HFFc6 (cell line): ENCODE measurements around the gene MRC2. TPM values are rescaled to one million over a fixed set of nuclear protein-coding genes. Genes with fewer than 3 reads are reported as not detected.

Source experiments
- DNase-seq: peaks from one replicate; pipeline ENCODE4 v3.0.0-alpha.2; 2018
- H3K27ac Mint-ChIP-seq: 2 replicates; pipeline ENCODE4 v1.8.0; 2020; ENCODE audit warnings: mild to moderate bottlenecking, mixed read lengths
- H3K27me3 Mint-ChIP-seq: 2 replicates; pipeline ENCODE4 v1.8.0; 2021; ENCODE audit warnings: mild to moderate bottlenecking, moderate library complexity, mixed read lengths; ENCODE audit not compliant: insufficient read depth
- H3K36me3 Mint-ChIP-seq: 2 replicates; pipeline ENCODE4 v1.8.0; 2021; ENCODE audit warnings: low read depth, mixed read lengths
- H3K4me1 Mint-ChIP-seq: 2 replicates; pipeline ENCODE4 v1.8.0; 2020; ENCODE audit warnings: low read depth, mixed read lengths
- H3K4me3 Mint-ChIP-seq: 2 replicates; pipeline ENCODE4 v1.8.0; 2020; ENCODE audit warnings: mild to moderate bottlenecking, moderate library complexity, mixed read lengths
- H3K9me3 Mint-ChIP-seq: 2 replicates; pipeline ENCODE4 v1.8.0; 2020; ENCODE audit warnings: mild to moderate bottlenecking, mixed read lengths
- total RNA-seq, 6 experiments: library from RNA; stranded (reverse); fragmentation: NEBNext Ultra II Directional; extraction: Animal tissue kit (Norgen Biotek cat#: 25700); gene quantifications; 2 replicates in 1 of 6; 3 replicates in 5 of 6; pipeline ENCODE4 v1.2.3, GENCODE V29; 2021
- TF ChIP-seq, protein P1 (sequence below): fragments of 200-600 bp; sonication (generic); IDR thresholded peaks from 2 replicates; pipeline ENCODE4 v1.5.0; 2021; ENCODE audit warnings: antibody characterized with exemption, mild to moderate bottlenecking

Gene MRC2
- total RNA-seq, 6 experiments from 2014 or later = 255 to 313 (median 279) TPM

DNA sequence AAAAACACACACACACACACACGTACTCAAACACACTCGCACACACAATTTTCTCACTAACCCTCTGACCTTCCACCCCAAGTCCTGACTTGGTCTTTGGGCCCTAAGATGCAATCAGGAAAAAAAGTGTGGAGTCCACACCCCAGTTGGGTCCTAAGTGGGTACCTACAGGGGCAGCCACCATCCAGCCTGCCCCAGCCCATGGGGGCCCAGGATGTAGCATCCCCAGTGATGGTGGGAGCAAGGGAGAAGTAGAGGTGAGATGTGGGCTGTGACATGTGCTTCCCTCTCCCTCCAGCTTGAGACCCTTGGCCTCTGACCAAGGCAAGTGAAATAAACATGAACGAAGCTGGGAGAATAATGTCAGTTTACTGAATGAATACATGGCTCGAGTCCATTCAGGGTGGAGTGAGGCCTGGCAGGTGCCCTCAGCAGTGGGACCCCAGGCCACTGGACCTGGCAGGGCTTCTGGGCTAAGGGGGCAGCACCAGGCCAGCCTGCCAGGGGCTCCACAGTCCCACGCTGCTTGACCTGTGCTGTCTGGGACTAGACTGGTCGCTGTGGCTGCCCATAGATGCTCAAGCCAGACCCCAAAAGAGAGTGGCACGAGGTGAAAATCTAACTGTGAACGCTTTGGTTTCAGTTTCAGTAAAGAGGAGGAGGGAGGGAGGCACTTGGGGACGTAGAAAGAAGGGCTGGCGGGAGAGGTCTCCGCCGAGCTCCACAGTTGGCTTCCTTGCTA lies 73.7 kb downstream of the MRC2 start:
- H3K27ac Mint-ChIP-seq = no peak overlapping the region
- DNase-seq = no peak
- H3K27me3 Mint-ChIP-seq = peaks cover 5% of the 10 kb centered on the region; the same call in 1 of the 2 replicates
- no peak overlapping the region for H3K4me3 Mint-ChIP-seq
- TF ChIP-seq, protein P1, sequence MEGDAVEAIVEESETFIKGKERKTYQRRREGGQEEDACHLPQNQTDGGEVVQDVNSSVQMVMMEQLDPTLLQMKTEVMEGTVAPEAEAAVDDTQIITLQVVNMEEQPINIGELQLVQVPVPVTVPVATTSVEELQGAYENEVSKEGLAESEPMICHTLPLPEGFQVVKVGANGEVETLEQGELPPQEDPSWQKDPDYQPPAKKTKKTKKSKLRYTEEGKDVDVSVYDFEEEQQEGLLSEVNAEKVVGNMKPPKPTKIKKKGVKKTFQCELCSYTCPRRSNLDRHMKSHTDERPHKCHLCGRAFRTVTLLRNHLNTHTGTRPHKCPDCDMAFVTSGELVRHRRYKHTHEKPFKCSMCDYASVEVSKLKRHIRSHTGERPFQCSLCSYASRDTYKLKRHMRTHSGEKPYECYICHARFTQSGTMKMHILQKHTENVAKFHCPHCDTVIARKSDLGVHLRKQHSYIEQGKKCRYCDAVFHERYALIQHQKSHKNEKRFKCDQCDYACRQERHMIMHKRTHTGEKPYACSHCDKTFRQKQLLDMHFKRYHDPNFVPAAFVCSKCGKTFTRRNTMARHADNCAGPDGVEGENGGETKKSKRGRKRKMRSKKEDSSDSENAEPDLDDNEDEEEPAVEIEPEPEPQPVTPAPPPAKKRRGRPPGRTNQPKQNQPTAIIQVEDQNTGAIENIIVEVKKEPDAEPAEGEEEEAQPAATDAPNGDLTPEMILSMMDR = no peak
- H3K4me1 Mint-ChIP-seq = peaks cover 40% of the 10 kb centered on the region
- no peaks in the 10 kb centered on the region for H3K9me3 Mint-ChIP-seq
- H3K36me3 Mint-ChIP-seq = no peaks in the 10 kb centered on the region

DNA sequence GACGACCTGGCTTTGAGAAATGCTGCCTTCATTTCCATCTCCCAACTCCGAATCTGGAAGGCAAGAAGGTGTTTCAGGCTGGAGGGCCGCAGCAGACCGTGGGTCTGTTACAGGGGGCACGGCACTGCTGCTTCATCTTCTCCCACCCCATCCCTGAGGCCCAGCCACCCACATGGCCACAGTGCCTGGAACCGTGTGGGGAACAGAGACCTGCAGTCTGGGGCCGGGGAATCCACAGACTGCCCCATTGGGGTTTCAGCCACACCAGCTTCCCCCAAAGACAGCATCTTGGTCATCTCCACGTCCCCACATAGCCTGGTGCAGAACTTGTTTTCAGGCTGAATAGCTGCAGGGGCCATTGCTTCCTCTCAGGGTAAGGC lies 74.2 kb downstream of the MRC2 start:
- TF ChIP-seq, protein P1 = no peak
- peaks cover 5% of the 10 kb centered on the region; the same call in 1 of the 2 replicates for H3K27me3 Mint-ChIP-seq
- H3K27ac Mint-ChIP-seq = no peak overlapping the region
- H3K9me3 Mint-ChIP-seq = no peaks in the 10 kb centered on the region
- H3K4me3 Mint-ChIP-seq = no peak overlapping the region
- H3K4me1 Mint-ChIP-seq = peaks cover 40% of the 10 kb centered on the region
- DNase-seq = no peak
- no peaks in the 10 kb centered on the region for H3K36me3 Mint-ChIP-seq

DNA sequence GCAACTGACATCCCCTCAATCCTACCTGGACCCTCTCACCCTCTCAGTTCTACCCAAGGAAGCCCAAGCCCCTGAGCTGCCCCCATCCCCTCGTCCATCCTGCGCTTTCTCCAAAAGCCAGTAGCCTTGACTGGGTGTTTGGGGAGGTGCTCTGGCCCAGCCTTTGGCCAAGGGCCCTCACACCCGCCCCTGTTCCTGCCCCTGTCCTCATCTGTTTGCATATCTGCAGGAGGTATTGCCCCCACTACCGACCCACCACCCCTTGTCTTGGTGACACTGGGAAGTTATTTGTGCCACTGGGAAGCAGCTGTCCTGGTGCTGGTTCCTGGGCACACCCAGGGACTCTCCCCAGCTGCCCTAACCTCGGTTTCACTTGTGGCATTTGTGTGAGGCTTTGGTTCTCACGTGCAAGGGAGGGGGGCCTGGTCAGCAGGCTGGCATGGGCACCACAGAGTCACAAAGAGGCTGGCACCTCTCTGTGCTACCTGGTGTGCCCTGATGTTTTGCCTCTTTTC lies 75.3 kb downstream of the MRC2 start:
- peaks cover 8% of the 10 kb centered on the region for H3K36me3 Mint-ChIP-seq
- TF ChIP-seq, protein P1 = no peak
- no peak overlapping the region for H3K27ac Mint-ChIP-seq
- H3K9me3 Mint-ChIP-seq = peaks cover 7% of the 10 kb centered on the region
- H3K4me1 Mint-ChIP-seq = peaks cover 46% of the 10 kb centered on the region
- peaks cover 7% of the 10 kb centered on the region for H3K27me3 Mint-ChIP-seq
- peak overlapping the region; percentile 73 for H3K4me3 Mint-ChIP-seq
- DNase-seq = no peak

DNA sequence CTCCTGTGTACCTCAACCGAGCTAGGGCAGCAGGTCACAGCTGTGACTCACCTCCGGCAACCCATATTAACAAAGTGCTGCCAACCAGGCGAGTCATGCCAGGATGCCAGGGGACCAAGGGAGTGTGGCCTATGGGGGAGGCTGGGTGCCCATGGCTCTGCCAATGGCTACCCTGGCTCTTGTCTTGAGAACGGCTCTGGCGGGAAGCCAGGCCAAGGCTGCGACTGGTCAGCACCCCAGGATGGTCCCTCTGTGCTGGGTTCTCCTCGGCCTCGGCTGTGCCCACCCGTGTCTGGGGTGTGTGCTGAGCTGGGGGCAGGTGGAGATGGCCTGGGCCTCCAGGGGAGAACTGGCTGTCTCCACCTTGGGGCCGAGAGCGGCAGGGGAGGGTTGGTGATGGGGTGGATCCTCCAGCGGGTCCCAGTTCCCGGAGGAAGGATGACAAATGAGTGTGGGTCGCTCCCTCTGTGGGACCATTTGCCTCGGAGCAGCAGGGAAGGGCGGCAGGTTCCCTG lies 75.8 kb downstream of the MRC2 start:
- Mint-ChIP-seq H3K4me1 (peaks cover 46% of the 10 kb centered on the region), H3K27ac (peak overlapping the region; percentile 64), H3K4me3 (peak overlapping the region; percentile 73), H3K36me3 (peaks cover 9% of the 10 kb centered on the region), H3K27me3 (peaks cover 7% of the 10 kb centered on the region), H3K9me3 (peaks cover 9% of the 10 kb centered on the region)
- TF ChIP-seq, protein P1 = no peak
- peak; percentile 67 for DNase-seq

DNA sequence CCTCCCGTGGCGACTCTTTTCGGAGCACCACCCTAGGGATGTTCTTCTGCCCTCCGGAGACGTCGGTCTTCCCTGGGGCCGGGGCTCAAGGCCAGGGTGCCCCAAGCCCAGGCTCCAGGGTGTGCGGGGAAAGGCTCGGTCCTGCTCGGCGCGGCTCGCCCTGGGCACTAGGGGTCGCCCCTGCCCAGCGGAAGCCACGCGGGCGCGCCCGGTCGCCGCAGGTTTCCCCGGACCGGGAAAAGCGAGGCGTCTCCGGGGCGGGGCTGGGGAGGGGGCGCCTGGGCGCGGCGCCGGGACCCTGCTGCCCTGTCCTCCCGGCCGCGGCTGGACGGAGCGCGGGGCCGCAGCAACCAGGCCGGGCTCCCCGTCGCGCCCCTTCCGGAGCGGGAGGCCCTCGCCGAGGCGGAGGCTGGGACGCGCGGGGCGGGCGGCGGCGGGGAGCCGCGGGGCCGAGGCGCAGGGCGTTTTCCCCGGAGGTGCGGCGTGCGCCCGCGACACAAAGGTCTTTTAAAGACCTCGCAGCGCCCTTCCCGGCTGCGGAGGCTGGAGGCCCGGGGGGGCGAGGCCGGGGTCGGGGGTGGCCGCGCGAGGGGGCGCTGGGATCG lies 76.4 kb downstream of the MRC2 start:
- Mint-ChIP-seq H3K27ac (peak overlapping the region; percentile 64), H3K4me1 (peaks cover 44% of the 10 kb centered on the region), H3K27me3 (peaks cover 7% of the 10 kb centered on the region), H3K36me3 (peaks cover 15% of the 10 kb centered on the region), H3K9me3 (peaks cover 14% of the 10 kb centered on the region), H3K4me3 (peak overlapping the region; percentile 90)
- peak; percentile 32 for DNase-seq
- TF ChIP-seq, protein P1 = peak; percentile 94
